Mucosa of descending colon (tissue), 3 donors: ENCODE results near the gene PRKX. TPM values are rescaled to one million over a fixed set of nuclear protein-coding genes. Genes with fewer than 3 reads are reported as not detected.
"Not testable (repeated sequence)": the region's sequence is repeated elsewhere in the genome, so short reads cannot be mapped to it uniquely, and the experiment has no call there.

Source experiments
- ATAC-seq: fragments of 200-7000 bp; cut with Tn5 transposase; one replicate; pipeline ENCODE4 v1.9.1; 2020; ENCODE audit warnings: mild to moderate bottlenecking, moderate library complexity
- DNase-seq, 3 donors: peaks; one replicate each; pipeline ENCODE4 v3.0.0-alpha.2; 2020
- H3K36me3 ChIP-seq: fragments of 200-600 bp; one replicate; pipeline ENCODE4 v1.8.0; 2021; ENCODE audit warnings: low read depth, mild to moderate bottlenecking
- H3K4me1 ChIP-seq: fragments of 200-600 bp; one replicate; pipeline ENCODE4 v1.8.0; 2021; ENCODE audit warnings: low read depth, mild to moderate bottlenecking
- H3K4me3 ChIP-seq: fragments of 200-600 bp; one replicate; pipeline ENCODE4 v1.8.0; 2021; ENCODE audit warnings: mild to moderate bottlenecking
- H3K9me3 ChIP-seq: fragments of 200-600 bp; one replicate; pipeline ENCODE4 v1.8.0; 2021; ENCODE audit warnings: mild to moderate bottlenecking
- intact Hi-C, 2 donors: fragments of 100-400 bp; cut with DNase I in 1 of 2; cut with micrococcal nuclease in 1 of 2; formaldehyde crosslinking; loops; one replicate each; pipeline versions ENCODE4 v1.11.0 to v1.11.1; 2022; cut with DNase I, micrococcal nuclease
- total RNA-seq, 3 donors: library from RNA; stranded (reverse); fragmentation: NEBNext Ultra II Directional in 2 of 3; extraction: Animal tissue kit (Norgen Biotek cat#: 25700) in 2 of 3; gene quantifications; one replicate each; pipeline versions ENCODE4 v1.2.1 to v1.2.4, GENCODE V29; 2021 to 2023
- TF ChIP-seq, protein P1 (sequence below): fragments of 200-600 bp; IDR thresholded peaks from one replicate; pipeline ENCODE4 v1.8.0; 2022; ENCODE audit warnings: antibody characterized with exemption, mild to moderate bottlenecking
- donor health status: DM: no; HTN: no; CAD: no; lungs with moderate emphysema.
- donor health status: DM: no; HTN: no; CAD: no.
- donor health status: DM: no; HTN: yes; CAD: no.

Gene PRKX
- total RNA-seq, 3 donors from 2014 or later = 10.5 to 22.4 (median 21.5) TPM

DNA sequence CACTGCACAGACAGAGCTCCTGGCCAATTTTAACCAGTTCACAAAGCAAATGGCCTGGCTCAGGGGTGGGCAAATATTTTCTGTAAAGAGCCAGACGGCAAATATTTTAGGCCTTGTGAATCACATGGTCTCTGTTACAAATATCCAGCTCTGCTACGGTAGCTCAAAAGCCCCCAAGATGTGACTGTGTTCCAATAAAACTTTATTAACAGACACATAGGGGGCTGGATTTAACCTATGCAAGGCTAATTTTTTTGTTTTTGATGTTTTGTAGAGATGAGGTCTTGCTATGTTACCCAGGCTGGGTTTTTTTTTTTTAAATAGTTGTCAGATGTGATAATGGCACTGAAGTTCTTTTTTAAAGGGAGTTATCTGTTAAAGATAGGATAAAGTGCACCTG is 65.4 kb downstream of the PRKX start:
- ATAC-seq = no peak
- no peaks in the 10 kb centered on the region for H3K9me3 ChIP-seq

DNA sequence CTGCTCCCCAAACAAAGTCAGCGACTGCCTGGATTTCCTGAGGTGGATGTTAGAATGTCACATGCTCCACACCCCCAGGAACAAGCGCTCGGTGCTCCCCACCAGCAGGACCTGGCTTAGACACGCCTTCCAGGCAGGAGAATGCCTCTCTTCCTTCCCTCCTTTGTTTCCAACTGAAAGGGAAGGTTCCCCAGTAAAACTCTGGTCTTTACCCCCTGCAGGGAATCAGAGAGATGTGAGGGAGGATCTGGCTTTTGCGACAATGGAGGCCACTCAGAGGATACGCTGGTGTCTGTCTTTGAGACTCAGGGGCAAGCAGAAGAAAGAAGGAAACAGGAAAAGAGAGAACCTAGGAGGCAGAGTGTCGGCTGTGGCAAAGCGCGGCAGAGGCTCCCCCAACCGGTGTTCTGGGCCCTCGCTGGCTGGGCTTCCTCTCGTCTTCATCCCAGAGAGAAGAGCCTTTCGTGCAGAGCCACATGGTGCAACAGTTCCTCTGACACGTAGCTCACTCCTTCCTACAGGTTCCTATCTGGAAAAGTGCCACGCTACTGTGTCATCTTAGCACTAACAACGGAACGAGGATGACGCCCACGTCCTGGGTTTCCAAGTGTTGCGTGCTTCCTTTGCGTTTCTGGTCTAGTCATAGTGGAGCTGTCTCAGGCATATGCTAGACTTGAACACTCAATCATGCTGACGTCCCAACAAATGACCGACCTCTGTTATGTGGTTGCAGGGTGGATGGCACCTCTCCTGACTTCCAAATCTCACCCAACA is 73.4 kb downstream of the PRKX start:
- intact Hi-C loops = not testable (repeated sequence)

More for the DNA sequence above, 65.4 kb downstream of the PRKX start:
- Histone ChIP-seq H3K4me3 (no peak overlapping the region), H3K4me1 (no peaks in the 10 kb centered on the region), H3K36me3 (no peaks in the 10 kb centered on the region)
- no peak for DNase-seq
- intact Hi-C loops = no loop called here
- TF ChIP-seq, protein P1, sequence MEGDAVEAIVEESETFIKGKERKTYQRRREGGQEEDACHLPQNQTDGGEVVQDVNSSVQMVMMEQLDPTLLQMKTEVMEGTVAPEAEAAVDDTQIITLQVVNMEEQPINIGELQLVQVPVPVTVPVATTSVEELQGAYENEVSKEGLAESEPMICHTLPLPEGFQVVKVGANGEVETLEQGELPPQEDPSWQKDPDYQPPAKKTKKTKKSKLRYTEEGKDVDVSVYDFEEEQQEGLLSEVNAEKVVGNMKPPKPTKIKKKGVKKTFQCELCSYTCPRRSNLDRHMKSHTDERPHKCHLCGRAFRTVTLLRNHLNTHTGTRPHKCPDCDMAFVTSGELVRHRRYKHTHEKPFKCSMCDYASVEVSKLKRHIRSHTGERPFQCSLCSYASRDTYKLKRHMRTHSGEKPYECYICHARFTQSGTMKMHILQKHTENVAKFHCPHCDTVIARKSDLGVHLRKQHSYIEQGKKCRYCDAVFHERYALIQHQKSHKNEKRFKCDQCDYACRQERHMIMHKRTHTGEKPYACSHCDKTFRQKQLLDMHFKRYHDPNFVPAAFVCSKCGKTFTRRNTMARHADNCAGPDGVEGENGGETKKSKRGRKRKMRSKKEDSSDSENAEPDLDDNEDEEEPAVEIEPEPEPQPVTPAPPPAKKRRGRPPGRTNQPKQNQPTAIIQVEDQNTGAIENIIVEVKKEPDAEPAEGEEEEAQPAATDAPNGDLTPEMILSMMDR = no peak

DNA sequence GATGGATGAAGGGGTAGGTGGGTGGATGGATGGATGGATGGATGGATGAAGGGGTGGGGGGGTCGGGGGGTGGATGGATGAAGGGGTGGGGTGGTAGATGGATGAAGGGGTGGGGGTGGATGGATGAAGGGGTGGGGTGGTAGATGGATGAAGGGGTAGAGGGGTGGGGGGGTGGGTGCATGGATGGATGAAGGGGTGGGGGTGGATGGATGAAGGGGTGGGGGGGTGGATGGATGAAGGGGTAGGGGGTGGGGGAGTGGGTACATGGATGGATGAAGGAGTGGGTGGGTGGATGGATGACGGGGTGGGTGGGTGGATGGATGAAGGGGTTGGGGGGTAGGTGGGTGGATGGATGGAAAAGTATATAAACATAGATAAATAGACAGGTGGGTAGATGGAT is 74.2 kb downstream of the PRKX start:
- TF ChIP-seq, protein P1 = no peak
- H3K36me3 ChIP-seq = no peaks in the 10 kb centered on the region
- H3K4me3 ChIP-seq = no peak overlapping the region
- H3K9me3 ChIP-seq = no peaks in the 10 kb centered on the region
- intact Hi-C loops = no loop called here
- no peak for DNase-seq
- no peaks in the 10 kb centered on the region for H3K4me1 ChIP-seq
- ATAC-seq = no peak

More for the DNA sequence above, 73.4 kb downstream of the PRKX start:
- not testable (repeated sequence) for H3K36me3 ChIP-seq, H3K4me3 ChIP-seq, DNase-seq, H3K4me1 ChIP-seq, ATAC-seq, H3K9me3 ChIP-seq

DNA sequence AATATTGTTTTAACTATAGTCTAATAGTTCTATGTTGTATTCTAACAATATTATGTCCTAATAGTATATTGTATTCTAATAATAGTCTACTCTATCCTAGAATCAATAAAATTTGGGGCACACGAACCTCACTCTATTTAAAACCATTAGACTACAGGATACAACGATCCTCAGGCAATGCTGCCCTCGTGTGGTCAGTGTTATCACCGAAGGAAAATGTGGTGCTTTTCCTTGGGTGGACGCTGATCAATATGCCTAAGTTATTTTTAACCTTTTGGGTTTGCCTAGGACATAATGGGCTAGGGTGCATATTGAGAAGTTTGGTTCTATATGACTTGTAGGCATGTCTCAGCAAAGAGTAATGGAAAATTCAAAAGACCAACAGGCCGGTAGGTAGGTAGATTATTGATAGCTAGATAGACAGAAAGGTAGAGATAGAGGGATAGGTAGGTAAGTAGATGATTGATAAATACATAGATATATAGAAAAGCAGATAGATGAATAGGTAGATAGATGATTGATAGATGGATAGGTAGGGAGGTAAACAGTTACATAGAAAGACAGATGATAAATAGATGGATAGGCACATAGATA is 75.1 kb downstream of the PRKX start:
- TF ChIP-seq, protein P1 = no peak
- no peaks in the 10 kb centered on the region for H3K36me3 ChIP-seq
- no peaks in the 10 kb centered on the region for H3K9me3 ChIP-seq
- no peaks in the 10 kb centered on the region for H3K4me1 ChIP-seq
- DNase-seq (peak in 2 of 3 donors; percentile 29 to 64), ATAC-seq (peak; percentile 68)
- intact Hi-C loops = no loop called here
- no peak overlapping the region for H3K4me3 ChIP-seq

DNA sequence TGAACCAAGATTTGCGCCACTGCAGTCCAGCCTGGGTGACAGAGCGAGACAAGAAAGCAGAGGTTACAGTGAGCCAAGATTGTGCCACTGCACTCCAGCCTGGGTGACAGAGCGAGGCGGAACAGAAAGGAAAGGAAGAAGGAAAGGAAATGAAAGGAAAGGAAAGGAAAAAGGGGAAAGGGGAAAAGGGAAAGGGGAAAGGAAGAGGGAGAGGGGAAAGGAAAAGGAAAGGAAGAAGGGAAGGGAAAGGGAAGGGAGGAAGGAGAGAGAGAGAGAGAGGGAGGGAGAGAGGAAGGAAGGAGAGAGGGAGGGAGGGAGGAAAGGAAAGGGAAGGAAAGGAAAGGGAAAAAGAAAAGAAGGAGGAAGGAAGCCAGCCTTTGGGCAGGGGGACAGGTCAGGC is 76.6 kb downstream of the PRKX start:
- no peaks in the 10 kb centered on the region for H3K4me1 ChIP-seq
- intact Hi-C loops = no loop called here
- ATAC-seq (no peak), DNase-seq (no peak)
- no peaks in the 10 kb centered on the region for H3K36me3 ChIP-seq
- no peak overlapping the region for H3K4me3 ChIP-seq
- TF ChIP-seq, protein P1 = no peak
- H3K9me3 ChIP-seq = no peaks in the 10 kb centered on the region

DNA sequence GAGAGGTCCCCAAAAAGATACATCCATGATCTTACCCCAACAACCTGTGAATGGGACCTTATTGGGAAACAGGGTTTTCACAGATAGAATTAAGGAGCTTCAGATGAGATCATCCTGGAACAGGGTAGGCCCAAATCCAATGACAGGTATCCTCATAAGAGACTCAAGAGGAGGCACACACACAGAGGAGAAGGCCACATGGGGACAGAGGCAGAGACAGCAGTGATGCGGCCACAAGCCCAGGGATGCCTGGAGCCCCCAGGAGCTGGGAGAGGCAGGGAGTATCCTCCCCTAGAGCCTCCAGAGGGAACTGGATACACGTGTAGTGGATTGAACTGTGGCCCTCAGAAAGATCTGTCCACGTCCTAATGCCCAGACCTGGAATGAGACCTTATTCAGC is 82.3 kb downstream of the PRKX start:
- no peaks in the 10 kb centered on the region for H3K4me1 ChIP-seq
- no peak overlapping the region for H3K4me3 ChIP-seq
- DNase-seq (no peak), ATAC-seq (no peak)
- H3K36me3 ChIP-seq = no peaks in the 10 kb centered on the region
- TF ChIP-seq, protein P1 = no peak
- no peaks in the 10 kb centered on the region for H3K9me3 ChIP-seq
- intact Hi-C loops = no loop called here
